ENCODE results near the gene MLPH. TPM values are rescaled to one million over a fixed set of nuclear protein-coding genes. Genes with fewer than 3 reads are reported as not detected.

Gene MLPH
- total RNA-seq, 1 experiment from 2014 or later: 159 TPM

GRCh38 chr2:237601453-237602116, 114.5 kb downstream of the MLPH start:
- DNase-seq (ENCODE audit: low read depth): no peak

- no peak for DNase-seq (ENCODE audit: low read depth)
Measured at GRCh38 chr2:237602409-237602808, 115.4 kb downstream of the MLPH start.

- DNase-seq (ENCODE audit: low read depth): no peak
Measured at GRCh38 chr2:237603049-237603717, 116.1 kb downstream of the MLPH start.

GRCh38 chr2:237603718-237604362, 116.8 kb downstream of the MLPH start:
- DNase-seq (ENCODE audit: low read depth): peak; percentile 94

- DNase-seq (ENCODE audit: low read depth): no peak
Measured at GRCh38 chr2:237604391-237604790, 117.3 kb downstream of the MLPH start.

Other genes starting within 250 kb of the MLPH start
- gene COL6A3, start 73.1 kb upstream of the MLPH start, total RNA-seq (2014; rRNA removed; shearing (Covaris generic)): 3.6 and 4.1 TPM in 2 replicates
- not detected in 2 replicates for gene PRLH, start 79.3 kb downstream of the MLPH start, total RNA-seq (2014; rRNA removed; shearing (Covaris generic))
- gene RAB17, start 103.5 kb downstream of the MLPH start, total RNA-seq (2014; rRNA removed; shearing (Covaris generic)): 3.6 and 4.5 TPM in 2 replicates
- gene LRRFIP1, start 140.3 kb downstream of the MLPH start, total RNA-seq (2014; rRNA removed; shearing (Covaris generic)): 48.1 and 57.7 TPM in 2 replicates

Data from RPMI7951 (cell line).